HG03066 (cell line): ENCODE measurements around the gene C19orf85.
"Not testable (repeated sequence)": the region's sequence is repeated elsewhere in the genome, so short reads cannot be mapped to it uniquely, and the experiment has no call there.

Experiments used
- ATAC-seq: cut with Tn5 transposase; IDR thresholded peaks from one replicate; pipeline ENCODE4 v1.9.1; 2021; ENCODE audit warnings: low read depth; ENCODE audit not compliant: unreplicated experiment

The C19orf85 gene

DNA sequence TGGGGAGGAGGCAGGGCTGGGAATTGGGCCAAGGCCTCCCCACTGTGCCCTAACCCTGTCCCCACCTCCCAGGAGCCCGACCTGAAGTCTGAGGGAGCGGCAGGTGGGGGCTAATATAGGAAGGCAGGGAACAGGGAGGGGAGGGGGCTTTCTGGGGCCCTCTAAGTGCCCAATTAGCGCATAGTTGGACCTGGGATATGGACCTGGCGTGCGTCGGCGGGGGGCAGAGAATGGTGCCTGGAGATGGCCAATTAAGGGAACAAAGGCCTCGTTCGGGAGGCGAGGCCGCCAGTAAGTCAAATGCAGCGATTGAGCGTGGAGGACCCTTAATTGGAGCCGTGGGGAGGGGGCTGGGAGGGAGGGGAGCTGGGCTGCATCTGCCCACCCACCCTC, at the start of gene C19orf85:
Gene C19orf85, minus strand, starts transcription at position 90 of the 393 bp plus-strand sequence. CDS start 197 bp downstream, outside the sequence.
- no peak for ATAC-seq

- no peak for ATAC-seq
Observed at GRCh38 chr19:55508120-55508519, 43.6 kb upstream of the C19orf85 start.

DNA sequence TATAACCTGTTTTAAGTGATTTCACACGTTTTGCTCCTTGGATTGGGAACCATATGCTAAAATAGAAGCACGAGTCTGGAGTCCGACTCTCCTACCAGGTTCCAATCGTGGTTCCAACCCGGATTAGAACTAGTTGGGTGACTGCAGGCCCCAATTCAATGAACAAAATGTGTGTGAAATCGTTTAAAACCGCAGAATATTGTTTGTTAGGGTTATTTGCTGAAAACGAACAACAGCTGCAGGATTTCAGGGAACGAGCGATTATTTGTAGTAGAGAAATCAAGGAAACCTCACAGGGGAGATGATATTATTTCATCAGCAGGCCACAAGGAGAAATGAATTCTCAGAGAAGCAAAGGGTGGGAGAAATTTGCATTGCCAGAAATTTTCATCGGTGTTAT, 40.4 kb upstream of the C19orf85 start:
- no peak for ATAC-seq

- no peak for ATAC-seq
Observed at GRCh38 chr19:55504252-55504603, 39.7 kb upstream of the C19orf85 start.

DNA sequence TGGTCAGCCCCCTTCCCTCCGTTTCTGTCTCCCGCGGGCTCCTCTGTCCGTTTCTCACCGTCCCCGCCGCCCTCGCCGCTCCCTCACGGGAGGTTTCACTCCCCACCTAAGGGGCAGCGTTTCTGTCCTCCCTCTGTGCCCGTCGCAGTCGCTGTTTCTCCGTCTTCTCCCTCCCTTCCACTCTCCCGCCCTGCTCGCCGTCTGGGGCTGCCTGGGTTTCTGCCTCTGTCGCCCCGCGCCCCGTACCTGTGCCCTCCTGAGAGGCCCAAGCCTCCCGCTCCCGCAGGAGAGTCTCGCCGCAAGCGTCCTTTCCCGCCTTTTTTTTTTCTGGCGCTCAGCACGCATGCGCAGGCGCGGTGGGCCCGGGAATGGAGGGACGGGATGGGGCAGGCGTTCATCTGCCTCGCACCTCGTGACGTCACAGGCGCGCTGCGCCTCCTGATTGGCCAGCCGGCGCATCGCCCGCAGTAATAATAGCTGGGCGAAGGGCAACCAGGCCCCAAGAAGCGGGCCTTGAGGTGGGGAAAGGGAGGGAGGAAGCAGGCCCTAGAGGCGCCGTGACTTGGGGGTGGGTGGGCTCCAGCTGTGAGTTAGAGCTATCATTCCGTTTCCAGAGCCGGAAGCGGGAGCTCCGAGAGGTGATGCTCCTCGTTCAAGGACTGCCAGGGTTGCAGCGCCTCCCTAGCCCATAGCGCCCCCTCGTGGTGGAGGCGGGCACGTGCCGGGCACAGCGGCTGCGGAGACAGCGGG, 39.1 kb upstream of the C19orf85 start:
- ATAC-seq, result peak; percentile 90

GRCh38 chr19:55503157-55503501, 38.6 kb upstream of the C19orf85 start:
- ATAC-seq, result no peak

DNA sequence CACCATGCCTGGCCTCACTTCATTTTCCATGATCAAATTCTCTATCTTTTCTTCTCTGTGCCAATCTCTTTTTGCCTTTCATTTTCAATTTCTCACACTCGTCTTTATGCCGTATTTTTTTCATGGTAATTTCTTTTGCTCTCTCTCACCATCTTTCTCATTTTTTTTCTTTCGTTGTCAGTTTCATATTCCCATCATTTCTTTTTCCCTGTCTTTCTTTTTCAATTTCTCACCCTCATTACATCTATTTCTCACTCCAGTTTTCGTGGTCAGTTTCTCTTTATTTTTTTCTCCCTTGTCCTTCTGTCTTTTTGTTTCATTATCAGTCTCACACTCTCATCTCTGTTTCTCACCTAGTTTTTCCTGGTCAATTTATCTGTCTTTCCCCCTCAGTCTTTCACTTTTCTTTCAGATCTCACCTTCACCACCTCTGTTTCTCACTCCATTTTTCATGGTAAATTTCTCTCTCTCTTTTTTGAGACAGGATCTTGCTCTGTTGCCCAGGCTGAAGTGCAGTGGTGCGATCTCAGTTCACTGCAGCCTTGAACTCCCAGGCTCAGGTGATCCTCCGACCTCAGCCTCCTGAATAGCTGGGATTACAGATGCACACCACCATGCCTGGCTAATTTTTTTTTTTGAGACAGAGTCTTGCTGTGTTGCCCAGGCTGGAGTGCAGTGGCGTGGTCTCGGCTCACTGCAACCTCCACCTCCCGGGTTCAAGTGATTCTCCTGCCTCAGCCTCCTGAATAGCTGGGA, 37.8 kb upstream of the C19orf85 start:
- no peak for ATAC-seq

DNA sequence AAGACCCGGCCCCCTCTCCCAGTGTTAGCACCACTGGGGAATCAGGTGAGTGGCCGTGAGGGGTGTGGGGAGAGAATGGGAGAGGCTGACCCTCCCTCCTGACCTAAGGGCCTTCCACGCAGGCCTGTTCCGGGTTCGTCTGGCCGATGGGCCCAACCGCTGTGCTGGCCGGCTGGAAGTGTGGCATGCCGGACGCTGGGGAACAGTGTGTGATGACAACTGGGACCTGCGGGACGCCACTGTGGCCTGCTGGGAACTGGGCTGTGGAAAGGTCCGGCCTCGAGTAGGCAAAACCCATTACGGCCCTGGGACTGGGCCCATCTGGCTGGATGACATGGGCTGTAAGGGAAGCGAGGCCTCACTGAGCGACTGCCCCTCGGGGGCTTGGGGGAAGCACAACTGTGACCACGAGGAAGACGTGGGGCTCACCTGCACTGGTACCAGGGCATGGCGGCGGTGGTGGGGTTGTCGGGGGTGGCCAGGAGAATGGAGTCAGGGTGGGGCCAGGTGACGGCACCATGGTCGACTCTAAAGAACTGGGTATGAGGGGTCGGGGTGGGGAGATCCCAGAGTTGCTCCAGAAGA, 35.9 kb upstream of the C19orf85 start:
- ATAC-seq, result no peak

DNA sequence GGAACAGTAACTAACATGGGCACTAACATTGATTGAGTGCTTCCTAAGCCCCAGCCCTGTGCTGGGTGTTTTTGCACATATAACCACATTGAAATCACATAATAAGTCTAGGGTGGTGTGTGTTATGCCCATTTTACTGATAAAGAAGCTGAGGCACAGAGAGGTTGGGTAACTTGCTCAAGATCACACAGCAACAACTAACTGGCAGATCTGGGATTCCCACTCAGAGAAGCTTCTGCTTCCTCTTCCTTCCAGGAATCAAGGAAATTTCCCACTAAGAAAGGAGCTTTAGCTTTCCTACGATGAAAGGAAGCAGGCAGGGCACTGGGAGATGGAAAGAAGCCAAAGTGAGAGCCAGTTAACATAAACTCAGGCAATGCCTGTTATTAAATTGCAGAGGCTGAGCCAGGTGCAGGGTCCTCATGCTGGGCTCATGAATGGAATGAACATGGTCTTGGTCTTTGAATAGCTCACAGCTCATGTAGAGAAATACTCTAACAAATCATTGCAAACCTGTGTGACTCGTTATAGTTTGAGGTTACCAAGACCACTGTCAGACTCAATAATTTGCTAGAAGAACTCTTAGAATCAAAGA, 33.8 kb upstream of the C19orf85 start:
- no peak for ATAC-seq

GRCh38 chr19:55497763-55498162, 33.2 kb upstream of the C19orf85 start:
- ATAC-seq, result no peak

- ATAC-seq, result not testable (repeated sequence)
Observed at GRCh38 chr19:55496820-55497219, 32.3 kb upstream of the C19orf85 start.

- no peak for ATAC-seq
Observed at GRCh38 chr19:55495646-55496349, 31.2 kb upstream of the C19orf85 start.

DNA sequence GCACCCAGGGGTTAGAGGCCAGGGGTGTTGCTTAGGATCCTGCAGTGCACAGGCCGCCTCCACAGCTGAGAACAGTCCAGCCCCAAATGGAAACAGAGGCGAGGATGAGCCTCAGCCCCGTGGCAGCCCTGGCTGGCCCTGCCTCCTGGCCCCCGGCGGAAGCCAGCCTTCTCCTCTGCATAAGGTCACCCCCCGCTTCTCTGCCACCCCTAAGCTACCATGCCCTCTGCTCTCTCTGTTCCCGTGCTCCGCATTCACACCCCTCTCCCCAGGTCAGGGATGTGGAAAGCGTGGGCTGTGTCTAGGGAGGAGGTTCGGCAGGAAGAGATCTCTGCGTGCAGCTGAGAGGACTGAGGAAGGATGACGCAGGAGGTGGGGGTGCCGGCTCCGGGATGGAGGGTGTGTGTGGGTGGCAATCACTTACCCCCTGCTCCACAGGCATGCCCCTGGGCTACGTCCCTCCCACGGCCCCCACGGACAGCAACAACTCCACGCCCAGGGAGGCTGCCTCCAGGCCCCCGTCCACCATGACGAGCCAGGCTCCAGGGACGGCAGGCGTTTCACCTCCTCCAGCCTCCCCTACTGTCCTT, 29.7 kb upstream of the C19orf85 start:
- no peak for ATAC-seq

DNA sequence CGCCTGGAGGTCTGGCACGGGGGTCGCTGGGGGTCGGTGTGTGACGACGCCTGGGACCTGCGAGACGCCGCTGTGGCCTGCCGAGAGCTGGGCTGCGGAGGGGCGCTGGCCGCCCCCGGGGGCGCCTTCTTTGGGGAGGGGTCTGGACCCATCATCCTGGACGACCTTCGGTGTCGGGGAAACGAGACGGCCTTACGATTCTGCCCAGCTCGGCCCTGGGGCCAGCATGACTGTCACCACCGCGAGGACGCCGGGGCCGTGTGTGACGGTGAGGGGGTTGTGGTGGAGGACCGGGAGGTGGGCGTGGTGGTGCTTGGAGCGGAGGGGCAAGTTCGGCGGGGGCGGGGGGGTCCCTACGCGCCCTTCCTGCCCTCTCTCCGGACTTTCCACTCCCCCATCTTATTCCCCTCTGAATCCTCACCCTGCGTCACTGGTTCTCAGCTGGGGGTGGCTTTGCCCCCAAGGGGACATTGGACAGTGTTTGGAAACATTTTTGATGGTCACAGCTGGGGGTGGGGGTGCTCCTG, 29.2 kb upstream of the C19orf85 start:
- no peak for ATAC-seq

- no peak for ATAC-seq
Observed at GRCh38 chr19:55493052-55493644, 28.6 kb upstream of the C19orf85 start.

GRCh38 chr19:55492362-55492944, 27.9 kb upstream of the C19orf85 start:
- ATAC-seq, result no peak

GRCh38 chr19:55491546-55492360, 27.2 kb upstream of the C19orf85 start:
- no peak for ATAC-seq
